LNCaP clone FGC (cell line): ENCODE results near the gene DMRTC2.

Experiments
- DNase-seq: peaks from one replicate; pipeline ENCODE4 v3.0.0-alpha.2; 2011; ENCODE audit warnings: low read depth
- H3K4me3 ChIP-seq: 2 replicates; pipeline ENCODE4 v1.5.1; 2011; ENCODE audit warnings: mild to moderate bottlenecking, low read depth, low read length, control low read depth
- TF ChIP-seq, protein P1 (sequence below): IDR thresholded peaks from 2 replicates; pipeline ENCODE4 v1.5.1; 2012; ENCODE audit warnings: mild to moderate bottlenecking; ENCODE audit not compliant: control insufficient read depth, insufficient read depth; ENCODE audit errors: extremely low read depth

DMRTC2 gene

GRCh38 chr19:41887711-41888382, 43.0 kb downstream of the DMRTC2 start:
- TF ChIP-seq, protein P1, sequence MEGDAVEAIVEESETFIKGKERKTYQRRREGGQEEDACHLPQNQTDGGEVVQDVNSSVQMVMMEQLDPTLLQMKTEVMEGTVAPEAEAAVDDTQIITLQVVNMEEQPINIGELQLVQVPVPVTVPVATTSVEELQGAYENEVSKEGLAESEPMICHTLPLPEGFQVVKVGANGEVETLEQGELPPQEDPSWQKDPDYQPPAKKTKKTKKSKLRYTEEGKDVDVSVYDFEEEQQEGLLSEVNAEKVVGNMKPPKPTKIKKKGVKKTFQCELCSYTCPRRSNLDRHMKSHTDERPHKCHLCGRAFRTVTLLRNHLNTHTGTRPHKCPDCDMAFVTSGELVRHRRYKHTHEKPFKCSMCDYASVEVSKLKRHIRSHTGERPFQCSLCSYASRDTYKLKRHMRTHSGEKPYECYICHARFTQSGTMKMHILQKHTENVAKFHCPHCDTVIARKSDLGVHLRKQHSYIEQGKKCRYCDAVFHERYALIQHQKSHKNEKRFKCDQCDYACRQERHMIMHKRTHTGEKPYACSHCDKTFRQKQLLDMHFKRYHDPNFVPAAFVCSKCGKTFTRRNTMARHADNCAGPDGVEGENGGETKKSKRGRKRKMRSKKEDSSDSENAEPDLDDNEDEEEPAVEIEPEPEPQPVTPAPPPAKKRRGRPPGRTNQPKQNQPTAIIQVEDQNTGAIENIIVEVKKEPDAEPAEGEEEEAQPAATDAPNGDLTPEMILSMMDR = no peak
- H3K4me3 ChIP-seq = no peak overlapping the region
- DNase-seq = no peak

DNA sequence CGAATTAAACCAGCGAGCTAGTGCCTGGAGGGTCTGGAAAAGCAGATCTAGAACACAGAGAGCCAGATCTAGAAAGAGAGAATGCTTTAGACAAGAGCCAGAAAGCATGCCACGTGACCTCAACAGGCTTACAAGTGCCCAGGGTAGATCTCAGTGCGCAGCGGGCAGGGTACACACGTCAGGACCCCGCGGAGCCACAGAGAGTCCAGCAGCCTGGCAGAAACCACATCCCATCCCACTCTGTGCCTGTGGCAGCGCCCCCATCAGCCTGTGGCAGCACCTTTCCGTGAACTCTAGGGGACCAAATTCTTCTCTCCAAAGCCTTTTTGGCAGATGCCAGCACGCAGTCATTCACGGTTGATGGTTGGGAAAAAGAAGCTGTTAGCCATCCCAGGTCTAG, 44.1 kb downstream of the DMRTC2 start:
- TF ChIP-seq, protein P1 = no peak
- H3K4me3 ChIP-seq = no peak overlapping the region
- DNase-seq = no peak

DNA sequence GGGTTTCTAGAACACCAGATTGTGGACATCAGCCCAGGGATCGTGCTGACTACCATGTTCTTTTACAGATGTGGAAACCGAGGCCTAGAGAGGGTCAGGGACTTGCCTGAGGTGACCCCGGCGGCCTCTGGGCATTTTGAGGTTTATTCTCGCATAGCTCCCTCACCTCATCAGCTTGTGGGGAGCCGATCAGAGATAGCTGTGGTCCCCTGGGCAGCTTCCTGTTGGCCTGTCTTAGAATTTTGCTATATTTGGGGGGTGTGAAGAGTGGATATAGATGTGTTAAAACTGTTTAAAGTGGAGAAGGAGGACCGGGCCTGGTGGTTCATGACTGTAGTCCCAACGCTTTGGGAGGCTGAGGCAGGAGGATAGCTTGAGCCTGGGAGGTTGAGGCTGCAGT, 45.1 kb downstream of the DMRTC2 start:
- no peak overlapping the region for H3K4me3 ChIP-seq
- TF ChIP-seq, protein P1 = no peak
- DNase-seq = no peak

DNA sequence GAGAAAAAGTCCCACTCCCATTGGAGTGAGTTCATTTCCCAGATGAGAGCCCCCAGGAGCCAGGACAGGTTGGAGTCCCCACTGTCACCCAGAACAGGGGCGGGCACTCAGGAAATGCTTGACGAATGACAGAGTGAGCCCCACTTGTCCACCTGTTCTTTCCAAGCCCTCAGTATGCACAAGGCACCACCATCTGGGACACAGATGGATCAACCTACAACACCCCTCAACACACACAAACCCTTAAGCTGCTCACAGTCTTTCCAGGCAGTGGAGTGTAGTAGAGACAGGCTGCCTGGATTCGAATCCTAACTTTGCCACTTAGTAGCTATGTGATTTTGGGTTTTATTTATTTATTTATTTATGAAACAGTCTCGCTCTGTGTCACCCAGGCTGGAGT, 46.1 kb downstream of the DMRTC2 start:
- no peak for DNase-seq
- TF ChIP-seq, protein P1 = no peak

DNA sequence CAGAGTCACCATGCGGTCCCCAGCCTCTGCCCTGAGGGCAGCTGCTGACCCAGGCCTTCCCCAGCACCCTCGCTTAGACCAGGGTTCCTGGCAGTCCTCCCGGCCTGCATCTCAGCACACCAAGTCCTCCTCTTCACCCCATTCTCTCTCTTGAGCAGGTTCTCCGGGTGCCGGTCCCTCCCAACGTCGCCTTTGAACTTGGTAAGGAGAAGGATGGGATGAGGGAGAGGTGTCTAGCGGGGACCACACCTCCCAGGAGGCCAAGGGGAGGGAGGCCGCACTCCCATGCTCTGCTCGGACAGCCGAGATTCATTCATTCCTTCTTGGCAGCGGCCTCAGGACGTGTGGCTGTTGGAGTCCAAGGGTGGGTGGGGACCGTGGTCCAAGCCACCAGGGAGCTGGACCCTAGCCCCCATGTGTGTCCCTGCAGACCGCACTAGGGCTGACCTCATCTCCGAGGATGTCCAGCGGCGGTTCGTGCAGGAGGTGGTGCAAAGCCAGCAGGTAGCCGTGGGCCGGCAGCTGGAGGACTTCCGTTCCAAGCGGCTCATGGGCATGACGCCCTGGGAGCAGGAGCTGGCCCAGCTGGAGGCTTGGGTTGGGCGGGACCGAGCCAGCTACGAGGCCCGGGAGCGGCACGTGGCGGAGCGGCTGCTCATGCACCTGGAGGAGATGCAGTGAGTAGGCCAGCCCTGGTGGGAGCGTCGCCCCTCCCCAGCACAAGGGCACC, 47.5 kb downstream of the DMRTC2 start:
- TF ChIP-seq, protein P1 = no peak
- no peak for DNase-seq
- H3K4me3 ChIP-seq = no peak overlapping the region

More for the DNA sequence above, 46.1 kb downstream of the DMRTC2 start:
- no peak overlapping the region for H3K4me3 ChIP-seq

- no peak for DNase-seq
- H3K4me3 ChIP-seq = no peak overlapping the region
- TF ChIP-seq, protein P1 = no peak
Observed at GRCh38 chr19:41893899-41894298, 49.1 kb downstream of the DMRTC2 start.

DNA sequence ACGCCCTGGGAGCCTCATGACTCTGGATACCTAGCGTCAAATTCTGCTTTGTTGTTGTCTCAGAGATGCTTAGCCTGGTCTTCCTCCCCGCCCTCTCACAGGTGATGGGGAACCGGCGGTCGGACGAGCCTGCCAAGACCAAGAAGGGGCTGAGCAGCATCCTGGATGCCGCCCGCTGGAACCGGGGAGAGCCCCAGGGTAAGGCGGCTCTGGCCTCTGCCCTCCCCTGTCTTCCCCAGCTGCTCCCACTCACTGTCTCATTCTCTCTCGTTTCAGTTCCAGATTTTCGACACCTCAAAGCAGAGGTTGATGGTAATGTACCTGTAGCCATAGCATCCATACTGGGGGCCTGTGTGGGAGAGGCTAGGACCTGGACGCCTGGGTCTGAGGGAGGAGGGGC, 49.5 kb downstream of the DMRTC2 start:
- TF ChIP-seq, protein P1 = no peak
- DNase-seq = no peak
- H3K4me3 ChIP-seq = no peak overlapping the region
